Activated gamma-delta T cell treated with Interleukin-2 at 50 U/mL for 16 hours (primary cell): Measurements from ENCODE around the gene SEC23A.

Source experiments
- DNase-seq: peaks from one replicate; pipeline ENCODE4 v3.0.0-alpha.2; 2020

The SEC23A gene

GRCh38 chr14:38982837-38983236 is 120.2 kb downstream of the SEC23A start:
- no peak for DNase-seq

GRCh38 chr14:38982278-38982677 is 120.8 kb downstream of the SEC23A start:
- DNase-seq: no peak
